Uterus (tissue), 2 donors: ENCODE results near the gene CHN2.

Experiments used
- CTCF ChIP-seq, 4 experiments: fragments of 200-600 bp in 2 of 4; fragments of 450-650 bp in 2 of 4; sonication (generic) in 2 of 4; IDR thresholded peaks; one replicate each; pipeline ENCODE4 v1.5.1; 2016 to 2019; ENCODE audit warnings: antibody characterized with exemption in 4 of 4, mild to moderate bottlenecking in 2 of 4, moderate library complexity in 1 of 4
- POLR2A ChIP-seq, 2 donors: fragments of 450-650 bp; IDR thresholded peaks; one replicate each; pipeline ENCODE4 v1.6.1; 2016; ENCODE audit warnings: antibody characterized with exemption in 2 of 2, mild to moderate bottlenecking in 1 of 2, moderate library complexity in 1 of 2

GRCh38 chr7:29396563-29396962 is 202.0 kb downstream of the CHN2 start:
- TF ChIP-seq CTCF (IDR thresholded peaks at IDR 0.05) (no peak), POLR2A (IDR thresholded peaks at IDR 0.05) (no peak)
